GM21381 (cell line): ENCODE results near the gene ATG2B.

Source experiments
- ATAC-seq: cut with Tn5 transposase; IDR thresholded peaks from one replicate; pipeline ENCODE4 v1.9.1; 2021; ENCODE audit warnings: mild to moderate bottlenecking, moderate library complexity; ENCODE audit not compliant: unreplicated experiment

The ATG2B gene

GRCh38 chr14:96316087-96316486 is 47.1 kb downstream of the ATG2B start:
- ATAC-seq: no peak

GRCh38 chr14:96310906-96311305 is 52.2 kb downstream of the ATG2B start:
- ATAC-seq: no peak

- ATAC-seq: no peak
Observed at GRCh38 chr14:96309896-96310330, 53.2 kb downstream of the ATG2B start.

DNA sequence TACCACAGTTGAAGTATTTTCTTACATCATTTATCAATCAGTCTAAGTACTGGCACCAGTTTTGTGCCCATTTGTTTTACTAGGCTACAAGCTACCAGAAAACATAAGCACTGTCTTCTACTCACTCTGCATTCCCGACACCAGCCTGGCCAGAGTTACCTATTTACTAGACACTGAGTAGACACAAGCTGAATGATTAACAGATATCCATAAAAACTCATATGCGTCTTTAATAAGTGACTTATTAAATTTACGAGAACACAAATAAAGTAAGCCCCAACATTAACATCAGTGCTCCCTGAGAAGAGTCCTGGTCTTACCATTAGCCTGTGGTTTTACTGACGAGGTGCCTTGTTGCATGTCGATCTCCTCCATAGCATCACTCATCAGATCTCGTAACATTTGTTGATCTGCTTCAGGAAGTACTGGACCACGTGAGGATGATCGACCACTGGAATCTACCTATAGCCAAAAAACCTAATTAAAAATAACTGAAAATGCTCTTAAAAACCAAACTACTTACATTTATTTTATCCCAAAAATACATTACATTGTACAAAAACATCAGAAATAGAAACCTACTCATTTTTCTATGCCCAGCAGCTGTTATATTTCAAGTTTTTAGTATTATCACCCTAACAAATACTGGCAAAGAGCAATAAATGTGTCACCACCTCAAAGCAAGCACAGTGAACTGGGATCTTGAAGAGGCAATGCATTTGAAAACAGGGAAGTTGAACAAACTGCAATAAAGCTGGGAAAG is 53.8 kb downstream of the ATG2B start:
- ATAC-seq: no peak

DNA sequence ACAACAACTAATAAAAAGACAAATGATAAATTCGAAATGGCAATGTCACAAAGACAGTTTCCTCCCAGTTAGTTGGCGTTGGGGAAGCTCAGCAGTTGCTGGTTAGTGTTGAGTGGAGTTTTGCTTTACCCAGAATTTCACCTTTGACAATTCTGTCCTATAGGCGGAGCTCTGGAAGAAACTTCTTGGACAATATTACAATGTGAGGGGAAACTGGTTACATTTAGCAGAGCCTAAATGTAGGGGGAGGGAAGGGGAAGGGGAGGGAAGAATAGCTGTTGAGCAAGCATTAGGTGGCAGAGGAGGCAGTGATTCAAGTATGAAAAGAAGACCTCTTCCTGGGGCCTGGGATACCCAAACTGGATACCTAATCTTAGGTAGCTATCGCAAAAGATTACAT is 55.7 kb downstream of the ATG2B start:
- ATAC-seq: no peak

- no peak for ATAC-seq
Observed at GRCh38 chr14:96304956-96305355, 58.2 kb downstream of the ATG2B start.

- ATAC-seq: no peak
Observed at GRCh38 chr14:96303981-96304380, 59.2 kb downstream of the ATG2B start.

DNA sequence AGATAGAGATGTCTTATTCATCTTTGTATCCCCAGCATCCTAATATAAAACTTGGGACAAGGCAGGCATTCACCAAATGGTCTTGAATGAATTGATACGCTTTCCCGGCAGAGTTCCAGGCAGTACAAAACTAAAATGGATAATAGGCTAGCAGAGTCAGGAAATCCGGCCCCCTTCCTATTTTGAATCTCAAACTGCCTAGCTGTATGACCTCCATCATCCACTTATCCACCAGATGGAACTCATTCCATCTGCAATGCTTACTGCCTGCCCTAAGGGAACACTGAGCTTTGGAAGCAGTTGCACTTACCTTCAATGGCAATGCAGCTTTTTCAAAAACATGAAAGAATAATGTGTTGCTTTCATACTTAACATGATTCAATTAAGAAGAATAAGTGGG is 63.7 kb downstream of the ATG2B start:
- ATAC-seq: no peak

GRCh38 chr14:96297997-96298515 is 65.1 kb downstream of the ATG2B start:
- no peak for ATAC-seq

DNA sequence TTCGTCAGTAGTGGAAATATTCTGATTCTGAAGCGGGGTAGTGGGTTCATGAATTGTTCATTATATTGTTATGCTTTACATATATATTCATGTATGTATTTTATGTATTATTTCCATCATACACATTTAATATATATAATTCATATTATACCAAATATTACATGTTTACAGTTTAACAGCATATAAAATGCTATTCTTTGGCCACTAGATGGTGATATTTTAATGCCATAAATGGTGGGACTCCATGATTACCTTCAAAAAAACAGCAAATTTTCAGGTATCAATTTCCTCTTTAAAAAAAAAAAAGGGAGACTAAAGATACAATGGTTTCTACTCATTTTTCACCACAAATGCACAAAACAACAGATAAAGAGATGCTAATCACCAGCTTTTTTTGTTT is 66.1 kb downstream of the ATG2B start:
- no peak for ATAC-seq

GRCh38 chr14:96294246-96294645 is 68.9 kb downstream of the ATG2B start:
- ATAC-seq: no peak

DNA sequence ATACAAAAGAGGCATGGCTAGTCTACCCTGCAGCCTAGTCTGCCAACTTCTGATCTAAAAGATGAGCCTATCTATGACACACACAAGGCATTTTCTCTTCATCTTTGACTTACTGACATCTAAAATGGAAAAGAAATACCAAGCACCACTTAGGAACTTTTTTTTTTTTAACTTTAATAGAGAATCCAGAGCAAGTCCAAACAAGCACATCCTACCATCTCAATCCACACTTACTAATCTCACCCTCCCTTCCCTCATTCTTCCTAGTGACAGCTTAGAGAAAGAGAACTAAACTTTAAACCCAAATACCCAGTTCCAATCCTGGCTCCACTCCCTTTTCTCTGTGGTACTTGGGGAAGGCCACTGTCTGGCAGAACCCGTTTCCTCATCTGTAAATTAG is 75.3 kb downstream of the ATG2B start:
- no peak for ATAC-seq

DNA sequence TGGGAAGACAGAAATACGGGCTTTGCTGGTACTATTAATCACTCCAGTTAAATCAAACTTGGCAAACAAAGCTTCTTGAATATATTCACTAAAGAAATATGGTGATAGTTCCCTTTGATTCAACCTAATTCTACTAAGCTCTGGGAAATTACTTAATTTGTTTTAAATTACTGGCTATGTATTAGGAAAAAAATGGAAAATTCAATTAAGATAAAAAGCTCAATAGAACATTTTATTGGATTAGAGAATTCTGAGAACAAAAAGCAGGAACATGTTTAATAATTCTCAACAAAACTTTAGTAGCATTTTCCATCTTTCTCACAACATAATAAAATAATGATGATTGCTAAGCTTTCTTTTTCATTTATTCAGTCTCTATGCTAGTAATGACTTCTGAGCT is 76.9 kb downstream of the ATG2B start:
- no peak for ATAC-seq

DNA sequence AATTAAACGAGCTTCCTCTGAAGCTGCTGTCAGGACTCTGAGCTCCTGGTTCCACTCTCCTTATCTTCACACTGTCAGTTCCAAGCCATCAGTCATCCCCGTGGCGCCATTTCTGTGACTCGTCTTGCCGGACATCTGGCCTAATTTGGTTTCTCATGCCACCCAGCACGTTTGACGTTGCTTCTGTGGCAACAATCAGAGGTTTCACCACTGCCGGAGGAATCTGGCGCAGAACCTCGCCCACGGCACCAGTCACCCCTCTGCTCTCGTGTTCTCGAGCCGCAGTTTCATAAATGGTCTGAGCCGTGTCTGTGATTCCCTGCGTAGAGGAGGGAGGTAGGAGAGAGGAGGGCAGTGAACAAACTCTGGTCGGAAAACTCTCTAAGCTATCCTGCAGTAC is 77.5 kb downstream of the ATG2B start:
- ATAC-seq: no peak

GRCh38 chr14:96284430-96284829 is 78.7 kb downstream of the ATG2B start:
- ATAC-seq: no peak

DNA sequence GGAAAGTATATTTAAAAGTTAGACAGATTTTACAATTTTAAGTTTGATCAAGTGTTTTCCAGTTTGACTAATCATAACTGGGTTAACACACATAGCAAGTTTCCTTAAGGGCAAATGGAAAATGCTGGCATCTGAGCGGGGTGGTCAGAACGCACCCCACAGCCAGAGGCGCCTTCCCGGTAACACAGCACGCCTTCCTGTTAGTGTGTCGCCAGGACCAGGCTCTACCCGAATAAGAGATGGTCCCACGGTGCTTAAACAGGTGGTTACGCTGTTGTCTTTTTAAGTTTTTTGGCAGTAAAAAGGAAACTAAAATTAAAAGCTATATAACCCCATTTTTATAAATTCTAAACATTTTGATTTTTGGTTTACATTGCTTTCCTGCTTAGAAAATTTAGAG is 79.1 kb downstream of the ATG2B start:
- ATAC-seq: no peak

- ATAC-seq: no peak
Observed at GRCh38 chr14:96281486-96281885, 81.7 kb downstream of the ATG2B start.

- no peak for ATAC-seq
Observed at GRCh38 chr14:96280104-96280503, 83.0 kb downstream of the ATG2B start.

DNA sequence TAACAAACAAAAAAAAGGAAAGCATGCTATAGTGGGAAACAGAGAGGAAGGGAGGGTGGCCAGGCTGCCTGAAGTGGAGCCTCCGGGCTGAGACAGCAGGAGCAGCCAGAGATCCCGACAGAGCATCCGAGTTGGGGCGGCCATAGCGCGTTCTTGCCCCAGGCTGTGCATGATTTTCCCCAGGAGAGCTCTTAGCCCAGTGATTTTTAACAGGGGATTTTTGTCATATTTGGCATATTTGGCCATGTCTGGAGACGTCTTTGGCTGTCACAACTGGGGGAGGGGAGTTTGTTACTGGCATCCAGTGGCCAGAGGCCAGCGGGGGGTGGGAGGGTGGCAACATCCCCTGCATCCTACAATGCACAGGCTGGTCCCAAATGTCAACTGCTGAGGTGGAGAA is 83.6 kb downstream of the ATG2B start:
- ATAC-seq: no peak

- ATAC-seq: no peak
Observed at GRCh38 chr14:96277890-96278289, 85.3 kb downstream of the ATG2B start.

- ATAC-seq: no peak
Observed at GRCh38 chr14:96275177-96276112, 87.7 kb downstream of the ATG2B start.

GRCh38 chr14:96274543-96274942 is 88.6 kb downstream of the ATG2B start:
- ATAC-seq: no peak
